Retinal pigment epithelial cell (primary cell): ENCODE results near the gene LIMCH1.

Experiments used
- DNase-seq: peaks from one replicate; pipeline ENCODE4 v3.0.0-alpha.2; 2010; ENCODE audit warnings: low read depth
- H3K4me3 ChIP-seq: 2 replicates; pipeline ENCODE4 v1.5.1; 2011; ENCODE audit warnings: mild to moderate bottlenecking, low read length, control low read depth, moderate library complexity
- CTCF ChIP-seq: conservative IDR thresholded peaks from 2 replicates; pipeline ENCODE4 v1.5.1; 2011; ENCODE audit warnings: low read depth, low read length, control low read depth, inconsistent platforms

LIMCH1 gene

GRCh38 chr4:41514766-41515481, 23.0 kb upstream of the LIMCH1 start:
- no peak for DNase-seq

GRCh38 chr4:41517121-41517520, 20.8 kb upstream of the LIMCH1 start:
- H3K4me3 ChIP-seq, result no peak overlapping the region
- TF ChIP-seq CTCF, result no peak
- no peak for DNase-seq

More at GRCh38 chr4:41514766-41515481, 23.0 kb upstream of the LIMCH1 start:
- TF ChIP-seq CTCF, result no peak
- H3K4me3 ChIP-seq, result no peak overlapping the region

- no peak overlapping the region for H3K4me3 ChIP-seq
- peak; percentile 85 for DNase-seq
- no peak for TF ChIP-seq CTCF
Observed at GRCh38 chr4:41517747-41518146, 20.2 kb upstream of the LIMCH1 start.

- no peak for DNase-seq
- H3K4me3 ChIP-seq, result no peak overlapping the region
- TF ChIP-seq CTCF, result no peak
Observed at GRCh38 chr4:41524425-41524824, 13.5 kb upstream of the LIMCH1 start.

- DNase-seq, result peak; percentile 99
- no peak overlapping the region for H3K4me3 ChIP-seq
- no peak for TF ChIP-seq CTCF
Observed at GRCh38 chr4:41525129-41525528, 12.8 kb upstream of the LIMCH1 start.

- no peak overlapping the region for H3K4me3 ChIP-seq
- no peak for DNase-seq
- no peak for TF ChIP-seq CTCF
Observed at GRCh38 chr4:41526628-41527027, 11.3 kb upstream of the LIMCH1 start.

GRCh38 chr4:41528512-41529205, 9.3 kb upstream of the LIMCH1 start:
- DNase-seq, result no peak
- H3K4me3 ChIP-seq, result no peak overlapping the region
- no peak for TF ChIP-seq CTCF
